ENCODE data around the gene TRAPPC10. TPM values are rescaled to one million over a fixed set of nuclear protein-coding genes. Genes with fewer than 3 reads are reported as not detected.

Gene TRAPPC10
- total RNA-seq, 1 experiment from 2014 or later: 32.9 TPM

- Histone ChIP-seq H3K79me2 (ENCODE audit: insufficient read depth, low read length) (peaks cover 1% of the 10 kb centered on the region; the same call in 1 of the 2 replicates), H3K23ac (ENCODE audit: insufficient read length, low read depth, low read length) (no peak overlapping the region), H3K23me2 (ENCODE audit: insufficient read length, low read depth, low read length, poor library complexity, severe bottlenecking) (no peaks in the 10 kb centered on the region), H2AFZ (ENCODE audit: low read length) (no peak overlapping the region), H4K20me1 (ENCODE audit: control insufficient read depth, insufficient read depth, insufficient read length) (peaks cover 4% of the 10 kb centered on the region), H3K4me2 (ENCODE audit: insufficient read depth, insufficient read length, low read length) (no peak overlapping the region), H3K27me3 (ENCODE audit: insufficient read depth, low read length) (no peaks in the 10 kb centered on the region), H3K18ac (ENCODE audit: insufficient read length, low read depth, low read length) (no peak overlapping the region), H3T11ph (ENCODE audit: low read length) (no peak overlapping the region), H3K14ac (ENCODE audit: insufficient read depth, low read length) (no peak overlapping the region), H2BK120ac (ENCODE audit: low read depth, low read length, poor library complexity, severe bottlenecking) (no peak overlapping the region), H3K27ac (ENCODE audit: insufficient read length, low read depth, low read length) (no peak overlapping the region), H2BK20ac (ENCODE audit: low read depth, low read length, poor library complexity, severe bottlenecking) (no peak overlapping the region), H3K4me1 (ENCODE audit: insufficient read depth, low read length) (no peaks in the 10 kb centered on the region), H3K9ac (ENCODE audit: extremely low read depth, insufficient read length, low read length) (no peak overlapping the region), H4K91ac (ENCODE audit: insufficient read length, low read depth, low read length) (no peak overlapping the region), H3K56ac (ENCODE audit: insufficient read length, low read depth, low read length) (no peak overlapping the region), H2BK5ac (ENCODE audit: insufficient read length, low read length) (no peak overlapping the region), H2BK12ac (ENCODE audit: insufficient read length, low read depth, low read length) (no peak overlapping the region), H3K79me1 (ENCODE audit: insufficient read depth, low read depth, low read length, poor library complexity, severe bottlenecking) (no peaks in the 10 kb centered on the region), H4K5ac (ENCODE audit: insufficient read length, low read depth, low read length) (no peak overlapping the region), H3K4ac (ENCODE audit: low read depth, low read length) (no peak overlapping the region), H3K9me3 (ENCODE audit: control insufficient read depth, low read depth, low read length) (no peaks in the 10 kb centered on the region), H2AK5ac (ENCODE audit: insufficient read length, low read length) (no peak overlapping the region), H4K8ac (replicated peaks; ENCODE audit: insufficient read length, low read depth, low read length) (no peak overlapping the region), H2BK15ac (ENCODE audit: low read depth, low read length) (no peak overlapping the region)
- H3K27ac Mint-ChIP-seq: peak overlapping the region in 2 of 3 experiments; percentile 60 to 90; a peak in 4 of 7 replicates
- H3K36me3 Mint-ChIP-seq (ENCODE audit: insufficient read depth in 1 of 3, low read depth in 3 of 3): peaks cover 0 to 13% (median 12%) of the 10 kb centered on the region in 3 experiments; a peak in 5 of 7 replicates
- TF ChIP-seq CTCF (conservative IDR thresholded peaks at IDR 0.05): no peak
- no peak for DNase-seq
- WGBS (ENCODE audit: extremely low coverage, insufficient read length, low lambda C conversion rate): no CpG with 5 or more reads among the region's 7 CpGs
- H3K9me3 Mint-ChIP-seq: no peaks in the 10 kb centered on the region
- H3K27me3 Mint-ChIP-seq (ENCODE audit: low read depth): no peaks in the 10 kb centered on the region
- H3K4me3 Mint-ChIP-seq: no peak overlapping the region
- H3K4me1 Mint-ChIP-seq: 0 out of 4 replicates have a peak, but pooled peaks cover 0 to 2% of the 10 kb centered on the region in 2 experiments
Observed at GRCh38 chr21:44047996-44048560, 36.0 kb downstream of the TRAPPC10 start.

Measured in H9 (cell line).